HG03571 (cell line): ENCODE data around the gene NR4A1.

ENCODE experiments used
- ATAC-seq: cut with Tn5 transposase; IDR thresholded peaks from one replicate; pipeline ENCODE4 v1.9.1; 2021; ENCODE audit not compliant: unreplicated experiment

Gene NR4A1

DNA sequence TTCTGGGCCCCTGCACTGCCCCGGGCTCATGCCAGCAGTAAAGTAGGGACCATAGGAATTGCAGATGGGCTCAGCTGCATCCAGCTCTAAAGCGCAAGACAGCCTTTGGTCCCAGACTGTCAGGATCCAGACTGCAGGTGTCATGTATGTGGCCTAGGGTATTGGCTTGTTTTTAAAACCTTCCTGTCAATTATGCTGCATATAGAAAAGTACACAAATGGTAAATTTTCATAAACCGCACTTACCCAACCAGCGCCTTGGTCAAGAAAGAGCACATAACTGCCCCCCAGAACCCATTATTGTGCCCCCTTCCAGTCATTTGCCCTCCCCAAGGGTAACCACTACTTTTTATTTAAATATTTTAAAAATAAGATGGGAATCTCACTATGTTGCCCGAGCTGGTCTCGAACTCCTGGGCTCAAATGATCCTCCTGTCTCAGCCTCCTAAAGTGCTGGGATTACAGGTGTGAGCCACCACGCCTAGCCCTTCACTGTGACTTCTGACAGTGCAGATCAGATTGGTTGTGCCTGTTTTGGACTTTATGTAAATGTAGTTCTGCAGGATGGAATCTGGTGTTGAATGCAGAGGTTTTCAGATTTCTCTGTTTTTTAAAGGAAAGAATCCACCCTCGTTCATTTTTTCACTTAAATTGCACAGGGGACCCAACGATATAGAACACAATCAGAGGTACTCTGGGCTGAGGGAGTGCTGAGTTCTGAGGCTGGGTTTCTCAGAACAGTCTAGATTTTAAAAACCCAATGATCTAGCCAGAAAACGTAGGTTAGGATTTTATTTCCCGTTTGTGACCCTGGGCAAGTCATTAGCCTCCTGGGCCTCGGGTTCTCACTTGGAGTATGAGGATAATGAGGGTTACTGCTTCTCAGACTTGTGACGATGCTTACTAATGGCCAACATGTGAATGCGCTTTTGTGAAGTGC is 6.7 kb downstream of the NR4A1 start:
- no peak for ATAC-seq

DNA sequence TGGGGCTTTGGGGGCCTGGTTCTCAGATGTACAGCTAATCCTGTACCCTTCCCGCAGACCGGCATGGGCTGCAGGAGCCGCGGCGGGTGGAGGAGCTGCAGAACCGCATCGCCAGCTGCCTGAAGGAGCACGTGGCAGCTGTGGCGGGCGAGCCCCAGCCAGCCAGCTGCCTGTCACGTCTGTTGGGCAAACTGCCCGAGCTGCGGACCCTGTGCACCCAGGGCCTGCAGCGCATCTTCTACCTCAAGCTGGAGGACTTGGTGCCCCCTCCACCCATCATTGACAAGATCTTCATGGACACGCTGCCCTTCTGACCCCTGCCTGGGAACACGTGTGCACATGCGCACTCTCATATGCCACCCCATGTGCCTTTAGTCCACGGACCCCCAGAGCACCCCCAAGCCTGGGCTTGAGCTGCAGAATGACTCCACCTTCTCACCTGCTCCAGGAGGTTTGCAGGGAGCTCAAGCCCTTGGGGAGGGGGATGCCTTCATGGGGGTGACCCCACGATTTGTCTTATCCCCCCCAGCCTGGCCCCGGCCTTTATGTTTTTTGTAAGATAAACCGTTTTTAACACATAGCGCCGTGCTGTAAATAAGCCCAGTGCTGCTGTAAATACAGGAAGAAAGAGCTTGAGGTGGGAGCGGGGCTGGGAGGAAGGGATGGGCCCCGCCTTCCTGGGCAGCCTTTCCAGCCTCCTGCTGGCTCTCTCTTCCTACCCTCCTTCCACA is 7.6 kb downstream of the NR4A1 start:
- ATAC-seq: no peak

DNA sequence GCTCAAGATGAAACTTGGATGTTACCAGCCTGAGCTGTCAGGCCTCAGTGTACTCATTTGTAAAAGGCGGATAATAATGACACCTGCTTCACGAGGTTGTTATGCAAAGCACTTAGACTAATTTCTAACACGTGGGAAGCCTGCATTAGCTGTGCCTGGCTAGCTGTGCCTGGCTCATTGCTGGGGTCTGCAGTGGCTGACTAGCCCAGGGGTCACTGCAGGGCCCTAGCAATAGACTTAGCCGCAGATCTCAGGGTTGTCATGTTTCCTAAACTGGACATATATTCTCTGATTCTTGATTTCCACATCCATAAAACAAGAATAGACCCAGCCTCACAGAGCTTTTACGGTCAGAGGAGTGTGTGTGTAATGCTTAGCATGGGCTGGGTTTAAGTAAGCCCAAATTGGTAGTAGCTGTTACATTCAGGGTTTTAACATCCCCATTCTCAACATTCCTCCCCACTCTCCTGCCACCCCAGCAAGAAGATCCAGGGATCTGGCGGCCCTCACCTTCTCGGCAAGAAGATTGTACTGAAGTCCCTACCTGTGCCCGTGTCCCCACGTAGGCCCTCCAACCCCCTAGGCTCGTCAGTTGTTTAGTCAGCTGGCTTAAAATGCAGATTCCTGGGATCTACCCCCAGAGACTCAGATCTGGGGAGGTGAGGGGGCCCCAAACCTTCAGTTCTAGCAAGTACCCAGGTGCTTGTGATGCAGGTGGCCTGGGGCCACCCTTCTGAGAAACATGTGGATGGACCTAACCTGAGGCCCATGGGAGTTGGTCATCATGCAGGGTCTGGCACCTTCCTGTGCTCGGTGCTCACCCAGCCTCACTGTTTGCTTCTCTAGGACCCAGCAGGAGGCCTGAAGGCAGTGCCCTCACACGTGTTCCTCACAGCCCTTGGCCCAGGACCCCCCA is 8.6 kb downstream of the NR4A1 start:
- no peak for ATAC-seq

DNA sequence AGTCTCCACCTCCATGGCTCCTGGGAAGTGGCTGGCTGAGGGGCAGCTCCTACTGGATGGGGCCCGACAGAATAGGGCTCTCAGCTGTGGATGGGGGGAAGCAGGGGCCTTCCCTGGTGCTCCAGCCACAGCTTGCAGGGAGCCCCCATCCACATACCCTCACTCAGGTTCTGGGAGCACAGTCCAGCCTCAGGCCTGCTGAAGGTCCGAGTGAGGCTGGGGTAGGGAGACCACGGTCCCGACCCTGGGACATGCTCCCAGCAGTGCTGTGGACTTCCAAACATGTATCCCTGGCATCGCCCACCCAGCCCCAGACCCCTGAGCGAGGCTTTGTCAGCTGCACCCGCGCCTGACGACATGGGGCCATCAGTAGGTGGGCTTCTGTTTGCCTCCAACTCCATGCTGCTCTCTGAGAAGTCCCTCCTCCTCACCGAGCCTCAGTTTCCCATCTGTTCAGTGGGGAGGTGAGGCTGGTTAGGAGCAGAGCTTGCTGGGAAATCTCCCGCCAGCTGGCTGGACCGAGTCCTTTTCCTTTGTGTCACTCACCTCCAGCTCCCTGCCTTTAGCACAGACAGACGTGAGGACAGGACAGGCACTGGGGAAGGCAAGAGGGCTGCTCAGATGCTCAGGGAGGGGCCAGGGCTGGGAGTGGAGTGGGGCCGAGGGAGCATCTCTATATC is 9.4 kb downstream of the NR4A1 start:
- ATAC-seq: no peak

DNA sequence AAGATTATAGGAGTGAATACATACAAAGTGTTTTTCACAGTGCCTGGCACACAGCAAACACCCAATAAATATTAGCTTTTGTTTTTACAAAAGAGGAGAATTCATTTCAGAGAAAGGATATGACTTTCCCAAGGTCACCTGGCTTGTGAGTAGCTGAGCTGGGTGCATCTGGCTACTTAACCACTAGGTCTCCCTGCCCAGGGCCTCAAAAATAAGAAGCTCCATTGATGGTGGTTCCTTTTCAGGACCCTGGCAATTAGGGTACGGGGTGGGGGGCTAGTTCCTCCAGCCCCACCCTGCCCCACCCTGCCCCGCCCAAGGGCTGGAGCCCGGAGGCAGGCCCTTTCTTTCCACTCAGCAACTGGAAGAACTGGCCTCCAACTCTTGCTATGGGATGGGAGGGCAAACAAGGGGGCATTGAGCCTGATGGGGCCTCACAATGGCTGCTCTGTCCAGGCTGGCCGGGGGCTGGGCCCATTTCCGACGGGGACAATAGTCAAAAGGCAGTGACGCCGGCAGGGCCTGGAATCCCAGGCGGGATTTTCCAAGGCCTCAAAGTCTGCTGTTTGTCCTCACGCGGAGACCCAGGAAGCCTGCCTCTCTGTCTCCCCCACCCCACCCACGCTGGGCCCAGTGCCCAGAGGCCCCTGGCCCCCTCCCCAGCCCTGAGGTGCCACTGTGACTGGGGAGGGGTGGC is 10.4 kb downstream of the NR4A1 start:
- ATAC-seq: no peak

DNA sequence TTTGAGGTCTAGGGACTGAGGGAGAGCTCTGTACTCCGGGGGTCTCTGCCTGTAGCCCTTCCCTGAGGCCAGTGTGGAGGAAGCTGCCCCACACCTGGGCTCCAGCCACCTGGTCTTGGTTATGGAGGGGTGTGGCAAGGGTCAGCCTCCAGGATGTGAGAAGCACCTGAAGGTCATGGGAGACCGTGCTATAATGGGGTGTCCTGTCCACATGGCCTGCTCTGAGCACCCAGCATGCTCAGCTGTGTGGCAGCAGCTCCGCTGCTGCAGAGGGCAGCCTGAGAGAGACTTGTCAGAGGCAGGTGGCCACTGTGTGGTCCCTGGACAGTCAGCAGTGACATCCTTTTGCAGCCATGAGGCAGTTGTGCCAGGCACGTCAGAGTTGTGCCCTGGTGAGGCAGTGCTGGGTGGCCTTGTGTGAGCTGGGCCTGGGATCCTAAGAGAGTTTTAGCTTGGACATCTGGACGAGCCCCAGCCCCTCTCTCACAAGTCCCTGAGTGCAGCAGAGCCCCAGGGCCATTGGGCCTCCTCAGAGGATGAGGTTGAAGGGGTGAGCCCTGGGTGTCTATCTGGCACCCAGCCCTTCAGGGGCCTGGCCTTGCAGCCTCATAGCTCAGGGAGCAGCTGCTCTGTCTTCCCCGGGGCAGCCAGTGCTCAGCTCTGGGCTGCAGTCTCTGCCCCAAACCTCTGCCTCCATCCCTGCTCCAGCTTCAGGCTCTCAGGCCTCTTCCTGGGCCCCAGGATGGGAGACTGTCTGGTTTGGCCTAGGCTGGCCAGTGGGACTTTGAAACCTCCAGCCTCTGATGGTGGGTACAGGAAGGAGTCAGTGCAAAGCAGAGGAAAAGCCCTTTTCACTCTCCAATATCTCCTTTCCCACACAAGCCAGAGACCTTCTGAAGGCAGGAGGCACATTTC is 11.2 kb downstream of the NR4A1 start:
- ATAC-seq: no peak

DNA sequence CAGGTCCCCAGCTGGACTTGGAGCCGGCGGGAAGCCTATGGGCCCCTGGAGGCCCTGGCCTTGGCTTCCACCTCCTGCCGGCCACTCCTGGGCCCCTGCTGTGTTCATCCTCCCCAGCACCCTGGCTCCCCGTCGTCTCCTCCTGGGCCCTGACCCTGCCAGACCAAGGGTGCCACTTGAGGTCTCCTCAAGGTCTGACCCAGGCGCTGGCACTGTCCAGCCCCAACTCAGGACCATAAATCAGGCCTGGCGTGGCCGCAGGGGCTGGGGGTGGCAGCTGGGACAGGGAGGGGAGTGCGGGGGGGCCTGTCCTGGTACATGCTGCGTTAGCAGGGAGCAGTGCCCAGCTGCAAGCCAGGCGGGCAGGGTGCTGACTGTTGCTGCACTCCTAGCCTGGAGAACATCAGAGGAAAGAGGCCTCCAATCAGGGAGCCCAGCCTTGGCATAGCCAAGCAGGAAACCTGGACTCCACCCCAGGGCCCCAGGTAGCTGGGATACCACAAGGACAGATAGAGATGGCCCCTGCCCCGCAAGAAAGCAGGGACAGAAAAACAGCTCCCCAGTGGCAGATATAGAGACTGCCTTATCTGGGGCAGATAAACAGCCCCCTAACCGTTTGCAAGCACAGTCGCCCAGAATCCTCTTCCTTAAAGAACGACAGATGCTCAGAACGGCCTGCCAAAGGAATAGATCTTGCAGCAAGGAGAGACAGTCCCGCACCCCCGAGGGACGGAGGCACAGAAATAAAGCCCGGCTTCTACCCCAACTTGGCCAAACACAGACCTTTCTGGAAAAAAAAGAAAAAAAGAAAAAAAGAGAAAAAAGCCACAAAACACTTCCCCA is 12.1 kb downstream of the NR4A1 start:
- no peak for ATAC-seq

DNA sequence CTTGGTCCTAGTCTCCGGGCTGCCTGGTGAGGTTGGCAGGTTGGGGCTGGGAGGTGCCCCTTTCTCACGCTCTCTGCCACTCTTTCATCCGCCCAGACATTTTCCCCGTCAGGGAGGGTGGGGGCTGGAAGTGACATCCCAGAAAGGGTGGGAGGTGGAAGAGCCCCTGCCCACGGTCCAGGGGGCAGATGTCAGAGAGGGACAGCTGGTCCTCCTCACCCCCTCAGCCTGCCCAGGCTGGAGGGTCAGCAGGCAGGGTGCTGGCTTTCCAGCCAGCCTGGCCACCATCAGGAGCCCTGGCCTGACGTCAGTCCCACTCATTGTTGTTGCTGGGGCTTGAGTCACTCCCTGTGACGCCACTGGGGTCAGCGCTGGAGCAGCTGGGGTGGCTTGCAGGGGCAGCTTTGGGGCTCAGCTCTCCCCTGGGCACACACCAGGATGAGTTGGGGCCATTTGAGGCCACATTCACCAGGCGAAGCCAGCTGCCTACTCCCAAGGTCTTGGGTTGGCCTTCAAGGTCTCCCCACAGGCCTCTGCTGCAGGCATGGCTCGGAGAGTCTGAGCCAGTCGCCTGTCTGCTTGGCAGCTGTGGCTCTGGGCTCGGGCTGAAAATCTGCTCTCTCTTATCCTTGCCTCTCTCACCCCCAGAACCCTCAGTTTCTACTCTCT is 12.9 kb downstream of the NR4A1 start:
- ATAC-seq: no peak

DNA sequence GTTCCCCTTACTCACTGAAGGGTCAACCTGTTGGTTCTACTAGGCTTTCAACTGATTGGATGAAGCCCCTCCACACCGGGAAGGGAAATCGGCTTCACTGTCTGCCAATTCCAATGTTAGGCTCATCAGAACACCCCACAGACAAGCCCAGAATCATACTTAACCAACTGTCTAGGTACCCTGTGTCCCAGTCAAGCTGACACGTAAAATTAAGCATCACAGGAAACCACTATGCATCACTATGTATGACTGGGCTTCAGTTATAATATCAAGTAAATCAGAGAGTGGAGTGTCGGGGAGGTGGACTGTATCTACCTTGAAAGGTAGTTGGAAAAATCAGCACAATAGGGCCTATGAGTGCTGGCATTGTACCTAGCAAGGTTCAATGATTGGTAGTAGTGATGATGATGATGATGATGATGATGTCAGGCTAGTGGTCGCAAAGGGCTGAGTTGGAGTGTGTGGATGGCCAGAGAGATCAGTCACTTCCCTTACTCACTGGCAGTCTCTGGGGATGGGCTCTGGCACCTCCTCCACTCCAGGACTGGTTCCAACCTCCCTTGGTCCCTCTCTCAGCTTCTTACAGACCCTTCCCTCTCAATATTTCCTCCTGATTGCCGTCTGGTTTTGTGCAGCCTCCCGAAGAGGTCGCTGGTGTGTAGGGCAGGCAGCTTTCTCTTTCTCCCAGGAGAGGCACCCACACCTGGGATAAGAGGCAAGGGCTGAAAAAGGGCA is 15.3 kb downstream of the NR4A1 start:
- ATAC-seq: no peak

DNA sequence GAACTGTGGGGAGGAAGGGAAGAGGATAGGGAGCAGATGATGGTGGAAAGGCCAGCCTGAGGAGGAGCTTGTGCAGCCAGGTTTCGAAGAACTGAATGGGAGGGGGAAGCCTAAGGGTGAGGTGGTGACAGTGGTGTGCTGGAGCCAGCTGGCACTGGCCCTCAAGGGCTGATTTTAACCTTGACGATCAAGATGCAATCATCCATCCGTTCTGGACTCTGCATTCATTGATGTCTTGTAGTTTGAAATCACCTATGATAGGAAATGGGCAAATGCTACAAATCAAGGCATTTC is 15.8 kb downstream of the NR4A1 start:
- no peak for ATAC-seq

DNA sequence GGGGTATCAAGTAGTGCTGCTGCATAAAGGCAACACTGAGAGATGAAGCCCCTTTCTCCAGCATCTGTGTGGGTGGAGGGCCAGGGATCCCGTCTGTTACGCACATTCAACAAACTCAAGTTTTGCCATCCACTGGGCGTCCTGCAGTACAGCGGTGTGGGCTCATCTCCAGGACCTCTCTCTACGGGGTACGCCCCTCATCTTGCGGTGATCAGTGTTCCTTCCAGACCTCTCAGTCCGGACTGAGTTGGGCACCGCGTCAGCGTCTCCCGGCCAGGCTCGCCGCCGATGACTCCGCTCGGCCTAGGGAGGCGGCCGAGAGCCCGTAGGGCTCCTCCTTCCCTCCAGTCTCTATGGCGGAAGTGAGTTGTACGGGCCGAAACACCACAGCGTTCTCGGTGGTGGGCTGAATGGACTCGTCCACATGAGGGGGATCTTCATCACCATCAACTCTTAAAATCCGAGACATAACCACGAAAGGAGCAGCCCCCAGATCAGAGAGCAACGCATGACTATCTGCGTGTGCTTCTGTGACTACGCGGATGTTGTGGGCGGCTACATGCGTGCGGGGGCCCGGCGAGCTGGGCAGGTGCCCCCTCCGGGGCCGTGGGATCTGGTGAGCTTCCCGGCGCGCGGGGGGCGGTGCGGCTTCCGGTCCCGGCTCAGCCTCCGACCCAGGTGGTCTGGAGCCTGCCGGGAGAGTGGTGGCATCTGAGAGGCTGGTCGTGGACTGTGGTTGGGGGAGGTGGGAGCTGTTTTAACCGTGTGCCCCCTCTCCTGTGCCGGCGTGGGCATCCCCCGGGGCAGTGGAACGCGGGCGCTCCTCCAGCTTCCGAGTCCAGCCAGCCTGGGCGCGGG is 18.3 kb downstream of the NR4A1 start, which contains the start of gene ATG101:
TSS of gene ATG101 (plus strand) at position 652 of the 858 bp plus-strand sequence. CDS start 3,673 bp downstream, outside the sequence.
- peak; percentile 90 for ATAC-seq

DNA sequence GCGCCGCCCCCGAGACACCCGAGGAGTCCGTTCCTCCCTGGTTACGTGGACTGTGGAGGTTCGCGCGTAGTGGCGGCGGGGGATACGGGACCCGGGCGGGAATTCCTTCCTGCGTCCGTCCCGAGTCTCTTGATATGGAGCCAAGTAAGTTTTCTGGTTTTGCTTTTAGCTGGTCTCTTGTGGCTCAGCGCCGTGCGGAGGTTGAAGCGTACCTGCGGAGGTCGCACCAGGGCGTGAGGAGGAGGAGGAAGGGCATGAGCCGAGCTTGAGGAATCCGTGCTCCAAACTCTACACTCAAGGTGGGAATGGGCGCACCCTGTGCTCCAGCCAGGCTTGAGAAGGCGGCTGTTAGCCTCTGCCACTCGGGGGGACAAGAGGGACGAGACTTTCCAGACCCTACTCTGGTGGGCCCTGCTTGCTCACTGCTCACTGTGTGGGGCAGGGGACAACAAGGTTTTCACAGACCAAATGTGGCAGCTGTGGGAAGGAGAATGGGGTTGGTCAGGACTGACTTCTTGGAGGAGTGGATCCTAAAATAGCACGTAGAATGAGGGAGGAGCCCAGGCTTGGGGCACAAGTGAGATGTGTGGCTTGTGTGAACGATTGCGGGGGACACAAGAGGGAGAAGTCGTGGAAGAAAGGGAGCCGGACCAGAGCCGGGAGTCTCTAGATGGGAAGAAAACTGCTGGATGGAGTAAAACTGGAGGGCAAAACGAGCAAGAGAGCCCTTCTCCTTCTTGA is 19.1 kb downstream of the NR4A1 start:
- peak; percentile 6 for ATAC-seq

DNA sequence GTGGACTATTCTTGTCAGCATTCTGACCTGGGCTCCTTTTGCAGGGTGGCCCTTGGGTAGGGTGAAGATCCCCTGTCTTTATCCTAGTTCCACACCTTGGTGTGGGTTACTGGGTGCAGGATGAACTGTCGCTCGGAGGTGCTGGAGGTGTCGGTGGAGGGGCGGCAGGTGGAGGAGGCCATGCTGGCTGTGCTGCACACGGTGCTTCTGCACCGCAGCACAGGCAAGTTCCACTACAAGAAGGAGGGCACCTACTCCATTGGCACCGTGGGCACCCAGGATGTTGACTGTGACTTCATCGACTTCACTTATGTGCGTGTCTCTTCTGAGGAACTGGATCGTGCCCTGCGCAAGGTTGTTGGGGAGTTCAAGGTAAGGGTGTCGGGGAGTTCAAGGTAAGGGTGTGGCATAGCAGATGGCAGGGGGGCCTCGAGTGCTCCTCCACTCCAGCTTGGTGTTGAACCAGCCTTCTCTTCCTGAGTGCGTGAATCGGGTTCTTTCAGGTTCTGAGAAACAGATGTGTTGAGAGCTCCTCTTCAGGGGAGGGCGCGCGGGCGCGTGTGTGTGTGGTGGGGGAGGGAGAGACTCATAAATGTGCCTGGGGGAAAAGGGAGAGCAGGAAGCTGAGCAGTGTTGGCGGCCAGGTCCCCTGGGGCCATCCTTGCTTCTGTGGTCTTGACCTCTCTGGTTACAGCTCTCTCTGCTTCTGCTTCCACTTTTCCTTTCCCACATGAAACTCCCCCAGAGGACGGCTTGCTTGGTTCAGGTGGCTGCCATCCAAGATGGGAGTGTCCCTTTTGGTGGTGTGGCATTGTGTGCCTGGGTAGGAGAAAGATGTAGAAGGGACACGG is 22.5 kb downstream of the NR4A1 start:
- no peak for ATAC-seq

DNA sequence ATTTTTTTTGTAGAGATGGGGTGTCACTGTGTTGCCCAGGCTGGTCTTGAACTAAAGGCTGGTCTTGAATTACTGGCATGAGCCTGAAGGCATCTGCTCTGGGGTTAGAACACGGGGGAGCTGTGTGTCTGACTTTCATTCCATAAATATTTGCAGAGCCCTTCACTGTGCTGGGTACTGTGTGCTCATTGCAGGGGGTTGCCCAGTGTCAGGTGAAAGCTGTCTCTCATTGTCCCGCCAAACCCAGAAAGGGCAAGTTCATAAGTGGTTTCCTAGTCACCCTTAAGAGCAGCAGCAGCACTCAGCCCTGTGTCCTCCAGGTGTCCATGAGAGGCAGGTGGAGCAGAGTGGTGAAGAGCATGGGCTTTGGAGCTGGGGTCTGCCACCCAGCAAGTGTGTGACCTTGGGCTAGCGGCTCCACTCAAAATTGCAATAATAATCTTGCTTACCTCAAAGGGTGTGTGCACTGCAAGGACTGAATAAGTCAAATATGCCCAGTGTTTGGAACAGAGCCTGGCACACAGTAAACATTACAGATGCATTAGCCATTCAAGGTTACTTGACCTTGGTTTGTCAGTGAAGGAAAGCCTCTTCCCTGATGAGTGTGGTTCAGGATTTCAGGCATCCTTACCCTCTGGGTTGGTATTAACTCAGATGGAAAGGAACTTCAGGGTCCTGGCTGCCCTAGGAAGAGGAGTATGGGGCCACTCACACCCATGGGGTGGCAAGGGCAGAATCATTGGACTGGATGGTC is 23.9 kb downstream of the NR4A1 start:
- no peak for ATAC-seq
